Sigmoid colon (tissue), 7 donors: ENCODE measurements around the gene PCSK7. TPM values are rescaled to one million over a fixed set of nuclear protein-coding genes. Genes with fewer than 3 reads are reported as not detected.
A peak's percentile ranks its signal among the peaks of the same experiment; 100 is the strongest.

ENCODE experiments used
- DNase-seq: peaks from one replicate; pipeline ENCODE4 v3.0.0-alpha.2; 2019
- H3K27ac ChIP-seq, 4 donors: fragments of 200-600 bp; sonication (generic); one replicate each; pipeline ENCODE4 v1.5.1; 2016 to 2019; ENCODE audit warnings: mild to moderate bottlenecking in 1 of 4
- H3K27me3 ChIP-seq, 3 donors: fragments of 200-600 bp; sonication (generic); one replicate each; pipeline ENCODE4 v1.5.1; 2019; ENCODE audit warnings: mild to moderate bottlenecking in 1 of 3
- H3K36me3 ChIP-seq, 4 donors: fragments of 200-600 bp; sonication (generic); one replicate each; pipeline ENCODE4 v1.5.1; 2016 to 2019
- H3K4me1 ChIP-seq, 4 donors: fragments of 200-600 bp; sonication (generic); one replicate each; pipeline ENCODE4 v1.5.1; 2017 to 2019
- H3K4me3 ChIP-seq, 4 donors: fragments of 200-600 bp; sonication (generic); one replicate each; pipeline ENCODE4 v1.5.1; 2017 to 2019; ENCODE audit warnings: mild to moderate bottlenecking in 2 of 4, moderate library complexity in 1 of 4
- H3K9me3 ChIP-seq, 4 donors: fragments of 200-600 bp in 3 of 4; sonication (generic) in 3 of 4; one replicate each; pipeline versions ENCODE4 v1.5.1 to v1.6.1; 2013 to 2019
- EP300 ChIP-seq, 4 donors: sonication (generic); formaldehyde crosslinking; IDR thresholded peaks; one replicate each; pipeline ENCODE4 v1.6.1; 2017; ENCODE audit warnings: antibody characterized with exemption in 4 of 4
- POLR2A ChIP-seq, 2 donors: fragments of 450-650 bp; IDR thresholded peaks; one replicate each; pipeline ENCODE4 v1.6.1; 2016; ENCODE audit warnings: antibody characterized with exemption in 2 of 2, mild to moderate bottlenecking in 2 of 2, moderate library complexity in 2 of 2
- POLR2AphosphoS5 ChIP-seq, 4 donors: sonication (generic); formaldehyde crosslinking; IDR thresholded peaks; one replicate each; pipeline ENCODE4 v1.6.1; 2017; ENCODE audit warnings: antibody characterized with exemption in 4 of 4
- WGBS, 2 donors: extraction: QIAGEN DNeasy Blood & Tissue Kit; methylation state at CpG; one replicate each; pipeline ENCODE4 v1.1.7; 2013; 5-methylcytosine and 5-hydroxymethylcytosine counted together
- intact Hi-C: fragments of 100-400 bp; cut with DNase I; formaldehyde crosslinking; loops from one replicate; pipeline ENCODE4 v1.15.1; 2023
- polyA plus RNA-seq, 3 donors: library from polyadenylated mRNA; stranded (reverse); fragments of 200-250 nt; gene quantifications; one replicate each; pipeline ENCODE4 v1.2.3, GENCODE V29; 2013
- total RNA-seq, 4 donors: library from RNA; depleted of rRNA; stranded (reverse); fragments of >200 nt; gene quantifications; one replicate each; pipeline ENCODE4 v1.1.0, GENCODE V29; 2016
- TF ChIP-seq, protein P1 (sequence below), 4 experiments: fragments of 450-650 bp in 3 of 4; fragments of 200-600 bp in 1 of 4; IDR thresholded peaks; one replicate each; pipeline ENCODE4 v1.5.1; 2016 to 2019; ENCODE audit warnings: antibody characterized with exemption in 4 of 4, mild to moderate bottlenecking in 3 of 4, moderate library complexity in 2 of 4
- donor health status: healthy with polysubstance abuse.
- donor health status: Bipolar disorder and iron deficiency.
- donor health status: healthy.

PCSK7 gene
- total and polyA plus RNA-seq, 7 donors = 18.0 to 116 (median 29.8) TPM

DNA sequence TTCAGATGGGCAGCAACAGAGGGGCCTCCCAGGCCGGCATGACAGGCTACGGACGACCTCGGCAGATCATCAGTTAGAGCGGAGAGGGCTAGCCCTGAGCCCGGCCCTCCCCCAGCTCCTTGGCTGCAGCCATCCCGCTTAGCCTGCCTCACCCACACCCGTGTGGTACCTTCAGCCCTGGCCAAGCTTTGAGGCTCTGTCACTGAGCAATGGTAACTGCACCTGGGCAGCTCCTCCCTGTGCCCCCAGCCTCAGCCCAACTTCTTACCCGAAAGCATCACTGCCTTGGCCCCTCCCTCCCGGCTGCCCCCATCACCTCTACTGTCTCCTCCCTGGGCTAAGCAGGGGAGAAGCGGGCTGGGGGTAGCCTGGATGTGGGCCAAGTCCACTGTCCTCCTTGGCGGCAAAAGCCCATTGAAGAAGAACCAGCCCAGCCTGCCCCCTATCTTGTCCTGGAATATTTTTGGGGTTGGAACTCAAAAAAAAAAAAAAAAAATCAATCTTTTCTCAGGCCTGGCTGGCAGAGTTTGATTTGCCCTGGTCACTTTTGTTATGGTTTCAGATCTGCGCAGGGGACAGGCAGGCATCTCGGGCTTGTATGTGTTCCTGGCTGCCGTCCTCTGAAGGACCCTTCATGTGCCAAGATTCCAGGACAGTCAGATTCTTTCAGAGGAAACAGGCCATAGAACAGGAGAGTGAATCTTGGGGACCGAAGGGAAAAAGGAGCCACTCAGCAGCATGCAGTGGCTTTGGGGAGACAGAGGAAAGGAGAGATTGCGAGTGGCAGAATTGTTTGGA lies 27.4 kb downstream of the PCSK7 start:
- Histone ChIP-seq H3K4me1 (peaks cover 0 to 38% (median 31%) of the 10 kb centered on the region in 4 donors), H3K36me3 (peaks cover 34 to 53% (median 43%) of the 10 kb centered on the region in 4 donors), H3K27ac (peak overlapping the region; percentile 90 to 99 (median 96)), H3K4me3 (peak overlapping the region; percentile 59 to 90 (median 86)), H3K27me3 (no peaks in the 10 kb centered on the region), H3K9me3 (no peaks in the 10 kb centered on the region)
- DNase-seq = no peak
- TF ChIP-seq POLR2AphosphoS5 (IDR thresholded peaks at IDR 0.05) (peak in 2 of 4 donors; percentile 17 to 67), EP300 (IDR thresholded peaks at IDR 0.05) (no peak), POLR2A (IDR thresholded peaks at IDR 0.05) (no peak)
- TF ChIP-seq, protein P1, sequence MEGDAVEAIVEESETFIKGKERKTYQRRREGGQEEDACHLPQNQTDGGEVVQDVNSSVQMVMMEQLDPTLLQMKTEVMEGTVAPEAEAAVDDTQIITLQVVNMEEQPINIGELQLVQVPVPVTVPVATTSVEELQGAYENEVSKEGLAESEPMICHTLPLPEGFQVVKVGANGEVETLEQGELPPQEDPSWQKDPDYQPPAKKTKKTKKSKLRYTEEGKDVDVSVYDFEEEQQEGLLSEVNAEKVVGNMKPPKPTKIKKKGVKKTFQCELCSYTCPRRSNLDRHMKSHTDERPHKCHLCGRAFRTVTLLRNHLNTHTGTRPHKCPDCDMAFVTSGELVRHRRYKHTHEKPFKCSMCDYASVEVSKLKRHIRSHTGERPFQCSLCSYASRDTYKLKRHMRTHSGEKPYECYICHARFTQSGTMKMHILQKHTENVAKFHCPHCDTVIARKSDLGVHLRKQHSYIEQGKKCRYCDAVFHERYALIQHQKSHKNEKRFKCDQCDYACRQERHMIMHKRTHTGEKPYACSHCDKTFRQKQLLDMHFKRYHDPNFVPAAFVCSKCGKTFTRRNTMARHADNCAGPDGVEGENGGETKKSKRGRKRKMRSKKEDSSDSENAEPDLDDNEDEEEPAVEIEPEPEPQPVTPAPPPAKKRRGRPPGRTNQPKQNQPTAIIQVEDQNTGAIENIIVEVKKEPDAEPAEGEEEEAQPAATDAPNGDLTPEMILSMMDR (IDR thresholded peaks at IDR 0.05) = no peak
- 86% methylated on average over 17 of the region's 17 CpGs for WGBS, 2 donors
- intact Hi-C loops = no loop called here

DNA sequence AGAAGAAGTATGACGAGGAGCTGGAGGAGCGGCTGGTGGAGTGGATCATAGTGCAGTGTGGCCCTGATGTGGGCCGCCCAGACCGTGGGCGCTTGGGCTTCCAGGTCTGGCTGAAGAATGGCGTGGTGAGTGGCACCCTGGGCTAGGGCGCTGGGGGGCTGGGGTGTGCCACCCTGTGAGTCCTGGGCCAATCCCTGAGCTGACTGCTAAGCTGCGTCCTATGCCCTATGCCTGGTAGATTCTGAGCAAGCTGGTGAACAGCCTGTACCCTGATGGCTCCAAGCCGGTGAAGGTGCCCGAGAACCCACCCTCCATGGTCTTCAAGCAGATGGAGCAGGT lies 28.8 kb downstream of the PCSK7 start:
- peak overlapping the region; percentile 90 to 99 (median 96) for H3K27ac ChIP-seq
- 90 to 95% methylated on average over 10 of the region's 10 CpGs for WGBS, 2 donors

DNA sequence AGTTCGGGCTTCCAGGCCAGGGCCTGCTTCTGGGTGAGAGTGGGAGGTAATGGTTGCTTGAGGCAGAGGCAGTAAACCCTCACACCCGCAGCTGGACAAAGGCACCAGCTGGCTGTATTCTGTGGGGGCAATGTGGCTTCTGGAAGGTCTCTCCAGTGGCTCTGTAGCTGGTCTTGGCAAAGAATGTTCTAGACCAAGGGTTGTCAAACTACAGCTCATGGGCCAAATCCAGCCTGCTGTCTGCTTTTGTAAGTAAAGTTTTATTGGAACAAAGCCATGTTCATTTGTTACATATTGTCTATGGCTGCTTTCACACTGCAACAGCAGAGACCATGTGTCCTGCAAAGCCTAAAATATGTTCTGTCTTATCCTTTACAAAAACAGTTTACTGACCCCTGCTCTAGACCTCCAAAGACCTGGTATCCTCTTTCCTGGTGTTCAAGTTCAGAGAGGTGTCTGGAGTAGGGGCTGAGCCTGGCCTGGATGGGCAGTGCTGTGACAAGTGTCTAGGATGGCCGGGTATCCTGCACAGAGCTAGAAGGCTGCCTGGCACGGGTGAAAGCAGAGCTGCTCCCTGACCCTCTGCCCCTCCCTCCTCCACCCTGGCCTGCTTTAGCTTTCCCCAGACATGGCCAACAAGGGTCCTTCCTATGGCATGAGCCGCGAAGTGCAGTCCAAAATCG lies 29.3 kb downstream of the PCSK7 start:
- Histone ChIP-seq H3K4me1 (peaks cover 0 to 50% (median 43%) of the 10 kb centered on the region in 4 donors), H3K36me3 (peaks cover 34 to 53% (median 43%) of the 10 kb centered on the region in 4 donors), H3K4me3 (peak overlapping the region; percentile 59 to 90 (median 86)), H3K27ac (peak overlapping the region; percentile 90 to 99 (median 96)), H3K27me3 (no peaks in the 10 kb centered on the region), H3K9me3 (no peaks in the 10 kb centered on the region)
- no peak for DNase-seq
- TF ChIP-seq POLR2A (IDR thresholded peaks at IDR 0.05) (no peak), POLR2AphosphoS5 (IDR thresholded peaks at IDR 0.05) (peak in 1 of 4 donors; percentile 1), EP300 (IDR thresholded peaks at IDR 0.05) (peak in 1 of 4 donors; percentile 4)
- intact Hi-C loops = no loop called here
- WGBS, 2 donors = 83 to 86% methylated on average over 7 of the region's 7 CpGs

More for the DNA sequence above, 28.8 kb downstream of the PCSK7 start:
- no peaks in the 10 kb centered on the region for H3K27me3 ChIP-seq
- peaks cover 34 to 53% (median 43%) of the 10 kb centered on the region in 4 donors for H3K36me3 ChIP-seq
- peaks cover 0 to 45% (median 39%) of the 10 kb centered on the region in 4 donors for H3K4me1 ChIP-seq
- no peak for DNase-seq
- intact Hi-C loops = no loop called here
- peak overlapping the region; percentile 59 to 90 (median 86) for H3K4me3 ChIP-seq
- peak in 1 of 2 donors; percentile 12 for TF ChIP-seq POLR2A (IDR thresholded peaks at IDR 0.05)
- peak in 2 of 4 donors; percentile 73 to 75 for TF ChIP-seq POLR2AphosphoS5 (IDR thresholded peaks at IDR 0.05)
- no peak for TF ChIP-seq EP300 (IDR thresholded peaks at IDR 0.05)
- TF ChIP-seq, protein P1 (IDR thresholded peaks at IDR 0.05) = no peak
- H3K9me3 ChIP-seq = no peaks in the 10 kb centered on the region

DNA sequence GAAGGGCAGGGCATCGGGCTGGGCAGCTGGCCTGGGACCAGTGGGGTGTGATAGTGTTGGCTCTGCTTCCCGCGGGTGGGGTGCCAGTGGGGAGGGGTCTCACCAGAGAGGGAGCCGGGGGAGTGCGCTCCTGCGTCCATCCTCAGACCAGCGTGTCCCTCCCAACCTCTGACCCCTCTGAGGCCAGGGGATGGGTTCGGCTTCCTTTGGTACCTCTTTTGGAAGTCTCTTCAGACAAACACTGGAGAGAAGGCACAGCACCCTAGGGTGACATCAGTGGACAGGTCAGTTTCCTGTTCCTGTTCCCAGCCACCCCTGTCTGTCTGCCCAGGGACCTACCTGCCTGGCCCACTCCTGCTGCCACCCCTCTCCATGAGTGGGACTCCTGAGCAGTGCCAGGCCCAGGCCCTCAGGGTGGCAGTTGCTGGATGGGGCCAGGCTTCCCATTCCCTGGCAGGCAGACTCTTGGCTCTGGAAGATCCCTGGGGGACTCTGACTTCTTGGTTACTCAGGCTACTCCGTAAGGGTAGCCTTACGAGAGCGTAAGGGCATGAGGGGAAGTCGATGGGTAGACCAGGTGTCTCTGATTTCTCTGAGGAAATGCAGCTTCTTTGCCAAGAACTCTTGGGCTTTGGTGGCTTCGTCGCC lies 30.1 kb downstream of the PCSK7 start:
- Histone ChIP-seq H3K27me3 (no peaks in the 10 kb centered on the region), H3K4me1 (peaks cover 0 to 57% (median 50%) of the 10 kb centered on the region in 4 donors), H3K36me3 (peaks cover 34 to 53% (median 43%) of the 10 kb centered on the region in 4 donors), H3K27ac (peak overlapping the region; percentile 90 to 99 (median 96)), H3K4me3 (peak overlapping the region; percentile 59 to 90 (median 86)), H3K9me3 (no peaks in the 10 kb centered on the region)
- WGBS, 2 donors = 66% methylated on average over 14 of the region's 14 CpGs
- intact Hi-C loops = no loop called here
- no peak for DNase-seq
- TF ChIP-seq POLR2AphosphoS5 (IDR thresholded peaks at IDR 0.05) (peak in 2 of 4 donors; percentile 14 to 49), EP300 (IDR thresholded peaks at IDR 0.05) (no peak)

DNA sequence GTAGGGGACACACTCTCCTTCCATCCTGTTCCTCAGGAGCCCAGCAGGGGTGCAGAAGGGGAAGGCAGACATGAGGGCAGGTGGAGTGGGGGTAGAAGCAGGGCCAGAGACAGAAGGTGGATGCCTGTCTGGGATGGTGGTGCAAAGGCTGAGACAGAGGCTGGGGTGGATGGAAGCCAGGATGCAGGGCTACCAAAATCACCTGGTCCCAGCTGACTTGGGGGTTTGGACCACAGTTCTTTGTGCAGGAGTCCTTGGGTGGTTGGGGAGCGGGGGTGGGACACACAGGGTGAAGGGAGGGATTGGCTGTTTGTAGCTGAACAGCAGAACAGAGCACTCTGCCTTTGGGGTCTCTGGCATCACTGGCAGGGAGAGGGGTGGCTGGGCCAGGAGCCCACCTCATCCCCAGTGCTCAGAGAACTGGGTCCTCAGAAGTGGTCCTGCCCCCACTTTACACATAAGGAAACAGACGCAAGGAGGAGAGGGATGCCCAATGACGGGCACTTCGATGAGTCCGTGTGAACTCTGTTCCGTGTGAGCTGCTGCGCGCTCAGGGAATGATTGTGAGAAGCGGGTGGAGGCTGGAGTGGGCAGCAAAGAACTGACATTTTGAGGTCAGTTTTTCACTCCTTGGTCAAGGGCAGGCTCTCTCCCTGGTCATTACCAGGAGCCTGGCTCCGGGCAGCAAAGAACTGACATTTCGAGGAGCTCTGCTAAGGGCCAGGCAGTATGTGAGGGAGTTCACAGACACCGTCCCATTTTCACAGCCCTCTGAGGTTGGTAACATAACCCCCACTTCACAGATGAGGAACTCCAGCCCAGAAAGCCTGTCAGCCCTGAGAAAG lies 30.8 kb downstream of the PCSK7 start:
- no peaks in the 10 kb centered on the region for H3K9me3 ChIP-seq
- peak overlapping the region; percentile 59 to 90 (median 86) for H3K4me3 ChIP-seq
- intact Hi-C loops = no loop called here
- peaks cover 0 to 55% (median 50%) of the 10 kb centered on the region in 4 donors for H3K4me1 ChIP-seq
- 83 to 85% methylated on average over 12 of the region's 12 CpGs for WGBS, 2 donors
- DNase-seq = no peak
- TF ChIP-seq, protein P1 (IDR thresholded peaks at IDR 0.05) = peak in 1 of 4 experiments; percentile 30
- TF ChIP-seq POLR2AphosphoS5 (IDR thresholded peaks at IDR 0.05) (peak; percentile 46 to 76 (median 59)), POLR2A (IDR thresholded peaks at IDR 0.05) (peak in 1 of 2 donors; percentile 25), EP300 (IDR thresholded peaks at IDR 0.05) (no peak)
- no peaks in the 10 kb centered on the region for H3K27me3 ChIP-seq
- peaks cover 34 to 55% (median 43%) of the 10 kb centered on the region in 4 donors for H3K36me3 ChIP-seq
- H3K27ac ChIP-seq = peak overlapping the region; percentile 90 to 99 (median 96)
